ENCODE data around the gene AMBRA1. TPM values are rescaled to one million over a fixed set of nuclear protein-coding genes. Genes with fewer than 3 reads are reported as not detected.
A peak's percentile ranks its signal among the peaks of the same experiment; 100 is the strongest.

The AMBRA1 gene
- total and polyA plus RNA-seq, 12 donors, result 5.2 to 23.3 (median 16.0) TPM

GRCh38 chr11:46393231-46393616 lies 200.6 kb downstream of the AMBRA1 start:
- intact Hi-C loops (cut with DNase I), result loop anchor here in 3 of 10 donors (5.0 to 10.0 kb wide), 2 partner anchors 144 to 222 kb away; partner anchors contain the start of genes ATG13 (in 1 of the 3) and HARBI1 (in 1 of the 3)
- no peak for TF ChIP-seq CTCF (IDR thresholded peaks at IDR 0.05)
- Histone ChIP-seq H3K27ac (no peak overlapping the region), H3K36me3 (peaks cover 0 to 28% (median 11%) of the 10 kb centered on the region in 9 donors), H3K27me3 (peaks cover 21 to 49% (median 40%) of the 10 kb centered on the region in 7 donors), H3K9me3 (no peaks in the 10 kb centered on the region), H3K4me1 (peaks cover 19 to 43% (median 34%) of the 10 kb centered on the region in 9 donors), H3K4me3 (peak overlapping the region in 3 of 10 donors; percentile 50 to 54 (median 50))
- WGBS, 2 donors, result 78 to 82% methylated on average over 4 of the region's 4 CpGs
- DNase-seq (no peak), ATAC-seq (no peak)

GRCh38 chr11:46392421-46393230 lies 201.2 kb downstream of the AMBRA1 start:
- no peaks in the 10 kb centered on the region for H3K9me3 ChIP-seq
- peak; percentile 88 to 94 (median 92) for ATAC-seq
- H3K27me3 ChIP-seq, result peaks cover 21 to 55% (median 45%) of the 10 kb centered on the region in 7 donors
- H3K4me1 ChIP-seq, result peaks cover 19 to 49% (median 34%) of the 10 kb centered on the region in 9 donors
- peak in 1 of 9 donors; percentile 13 for TF ChIP-seq CTCF (IDR thresholded peaks at IDR 0.05)
- peak overlapping the region; percentile 25 to 54 (median 48) for H3K4me3 ChIP-seq
- peaks cover 0 to 22% (median 8%) of the 10 kb centered on the region in 9 donors for H3K36me3 ChIP-seq
- intact Hi-C loops (cut with DNase I), result loop anchor here in 3 of 10 donors (5.0 to 10.0 kb wide), 2 partner anchors 145 to 222 kb away; partner anchors contain the start of genes ATG13 (in 1 of the 3) and HARBI1 (in 1 of the 3)
- H3K27ac ChIP-seq, result no peak overlapping the region
- DNase-seq, result peak; percentile 84 to 91
- WGBS, 2 donors, result 2% methylated on average over 60 to 71 of the region's 71 CpGs

GRCh38 chr11:46391578-46392420 lies 202.0 kb downstream of the AMBRA1 start, which contains the start of gene CHRM4:
Gene CHRM4 (minus strand): TSS chr11:46391776. CDS start chr11:46386557, 5,219 bp downstream.
- TF ChIP-seq CTCF (IDR thresholded peaks at IDR 0.05), result peak in 6 of 9 donors; percentile 18 to 43 (median 36)
- no peak within 1 kb of the TSS for H3K27ac ChIP-seq
- peak in 2 of 8 donors; percentile 3 to 4 for ATAC-seq
- 1% methylated on average over 80 to 123 of the region's 123 CpGs for WGBS, 2 donors
- no peaks in the 10 kb centered on the region for H3K9me3 ChIP-seq
- peak in 1 of 2 donors; percentile 31 for DNase-seq
- H3K4me1 ChIP-seq, result peaks cover 19 to 50% (median 34%) of the 10 kb centered on the region in 9 donors
- H3K27me3 ChIP-seq, result peaks cover 21 to 63% (median 49%) of the 10 kb centered on the region in 7 donors
- intact Hi-C loops (cut with DNase I), result loop anchor here in 4 of 10 donors (2.0 to 10.0 kb wide), 3 partner anchors 137 to 223 kb away; partner anchors contain the start of genes ATG13 (in 1 of the 4) and HARBI1 (in 1 of the 4)
- H3K36me3 ChIP-seq, result peaks cover 0 to 14% (median 0%) of the 10 kb centered on the region in 9 donors
- H3K4me3 ChIP-seq, result peak within 1 kb of the TSS; percentile 25 to 54 (median 48)
